Left lobe of liver (tissue), 1 donor: ENCODE results near the gene FBXO45. TPM values are rescaled to one million over a fixed set of nuclear protein-coding genes. Genes with fewer than 3 reads are reported as not detected.

Experiments
- total RNA-seq: library from RNA; stranded (reverse); gene quantifications from one replicate; pipeline ENCODE4 v1.2.1, GENCODE V29; 2021
- donor health status: DM: no; HTN: yes; CAD: no.

FBXO45 gene
- total RNA-seq, 1 donor from 2014 or later, result 3.5 TPM

Other genes starting within 250 kb of the FBXO45 start
- not detected for gene TM4SF19, start 230.3 kb upstream of the FBXO45 start, total RNA-seq
- 18.5 TPM for gene UBXN7, start 136.2 kb upstream of the FBXO45 start, total RNA-seq
- gene RNF168, start 64.9 kb upstream of the FBXO45 start, total RNA-seq, result 12.9 TPM
- gene SMCO1, start 53.3 kb upstream of the FBXO45 start, total RNA-seq, result not detected
- 5.1 TPM for gene WDR53, start 106 bp upstream of the FBXO45 start, total RNA-seq
- gene NRROS, start 71.0 kb downstream of the FBXO45 start, total RNA-seq, result 1.7 TPM
- gene CEP19, start 143.6 kb downstream of the FBXO45 start, total RNA-seq, result 0.43 TPM
- 7.2 TPM for gene PIGX, start 143.7 kb downstream of the FBXO45 start, total RNA-seq
- gene PAK2, start 171.2 kb downstream of the FBXO45 start, total RNA-seq, result 37.4 TPM